ENCODE measurements around the gene KLHL22. TPM values are rescaled to one million over a fixed set of nuclear protein-coding genes. Genes with fewer than 3 reads are reported as not detected.

Gene KLHL22
- total RNA-seq, 2 donors from 2014 or later: 45.1 to 51.3 TPM

- Histone ChIP-seq H3K36me3 (no peaks in the 10 kb centered on the region), H3K27ac (no peak overlapping the region), H3K27me3 (replicated peaks; ENCODE audit: insufficient read depth) (no peaks in the 10 kb centered on the region), H3K9me3 (no peaks in the 10 kb centered on the region), H3K4me3 (no peak overlapping the region), H3K4me1 (replicated peaks) (no peaks in the 10 kb centered on the region)
- 83% methylated on average over 13 of the region's 13 CpGs for WGBS
- no peak for DNase-seq (ENCODE audit: low spot score)
- TF ChIP-seq CTCF (IDR thresholded peaks at IDR 0.05) (no peak), POLR2AphosphoS5 (IDR thresholded peaks at IDR 0.05) (no peak), POLR2A (IDR thresholded peaks at IDR 0.05) (no peak)
- intact Hi-C loops (cut with DNase I): no loop called here
Observed at GRCh38 chr22:20517841-20518592, 22.4 kb upstream of the KLHL22 start.

- no peak for DNase-seq (ENCODE audit: low spot score)
- intact Hi-C loops (cut with DNase I): no loop called here
- Histone ChIP-seq H3K27me3 (replicated peaks; ENCODE audit: insufficient read depth) (no peaks in the 10 kb centered on the region), H3K36me3 (no peaks in the 10 kb centered on the region), H3K4me3 (no peak overlapping the region), H3K27ac (no peak overlapping the region), H3K9me3 (no peaks in the 10 kb centered on the region), H3K4me1 (replicated peaks) (no peaks in the 10 kb centered on the region)
- TF ChIP-seq POLR2A (IDR thresholded peaks at IDR 0.05) (no peak), CTCF (IDR thresholded peaks at IDR 0.05) (no peak), POLR2AphosphoS5 (IDR thresholded peaks at IDR 0.05) (no peak)
- 34% methylated on average over 4 of the region's 4 CpGs for WGBS
Observed at GRCh38 chr22:20517422-20517821, 21.8 kb upstream of the KLHL22 start.

- Histone ChIP-seq H3K27me3 (replicated peaks; ENCODE audit: insufficient read depth) (no peaks in the 10 kb centered on the region), H3K4me1 (replicated peaks) (no peaks in the 10 kb centered on the region), H3K9me3 (no peaks in the 10 kb centered on the region), H3K4me3 (no peak overlapping the region), H3K27ac (no peak overlapping the region), H3K36me3 (no peaks in the 10 kb centered on the region)
- TF ChIP-seq POLR2A (IDR thresholded peaks at IDR 0.05): no peak
- no peak for TF ChIP-seq CTCF (IDR thresholded peaks at IDR 0.05)
- no peak for TF ChIP-seq POLR2AphosphoS5 (IDR thresholded peaks at IDR 0.05)
- intact Hi-C loops (cut with DNase I): no loop called here
- no peak for DNase-seq (ENCODE audit: low spot score)
- WGBS: 87% methylated on average over 2 of the region's 2 CpGs
Observed at GRCh38 chr22:20516399-20516798, 20.8 kb upstream of the KLHL22 start.

- WGBS: 74% methylated on average over 6 of the region's 6 CpGs
- Histone ChIP-seq H3K4me1 (replicated peaks) (peaks cover 11% of the 10 kb centered on the region), H3K27ac (no peak overlapping the region), H3K27me3 (replicated peaks; ENCODE audit: insufficient read depth) (no peaks in the 10 kb centered on the region), H3K4me3 (no peak overlapping the region), H3K9me3 (no peaks in the 10 kb centered on the region), H3K36me3 (no peaks in the 10 kb centered on the region)
- intact Hi-C loops (cut with DNase I): no loop called here
- DNase-seq (ENCODE audit: low spot score): no peak
- no peak for TF ChIP-seq POLR2A (IDR thresholded peaks at IDR 0.05)
- TF ChIP-seq POLR2AphosphoS5 (IDR thresholded peaks at IDR 0.05): no peak
- no peak for TF ChIP-seq CTCF (IDR thresholded peaks at IDR 0.05)
Observed at GRCh38 chr22:20514658-20515406, 19.2 kb upstream of the KLHL22 start.
